K562 (cell line): Measurements from ENCODE around the gene SOHLH1. TPM values are rescaled to one million over a fixed set of nuclear protein-coding genes. Genes with fewer than 3 reads are reported as not detected.

ENCODE experiments used
- ATAC-seq: fragments of 200-7000 bp; cut with Tn5 transposase; 3 replicates; pipeline ENCODE4 v1.9.1; 2020; ENCODE audit warnings: moderate library complexity
- BruUV-seq: library from RNA; stranded (reverse); fragments of 400-500 nt; replicated peaks from 2 replicates; lab custom pipeline; 2021; lab: Mats Ljungman, UMichigan
- CTCF ChIA-PET: fragments of 300-600 bp; formaldehyde crosslinking; extraction: SDS; loops from one replicate; lab custom pipeline; 2021; ENCODE audit warnings: low intra/inter-chr PET ratio; lab: Yijun Ruan, JAX
- POLR2A ChIA-PET: fragments of 300-600, 350-650 bp; sonication (Branson Sonifier 250); formaldehyde crosslinking; extraction: SDS; loops from one replicate; lab custom pipeline; 2021; ENCODE audit warnings: antibody characterized with exemption, inconsistent platforms; lab: Yijun Ruan, JAX
- DNase-seq, 4 experiments: peaks; one replicate each; pipeline versions ENCODE4 v3.0.0 to v3.0.0-alpha.2; 2011 to 2018; ENCODE audit warnings: low spot score in 3 of 4, mixed read lengths in 3 of 4; ENCODE audit errors: extremely low read depth in 1 of 4
- FAIRE-seq: peaks from 2 replicates; lab custom pipeline; 2011; peaks lifted over from hg19 to GRCh38; lab: Jason Lieb, UNC
- H2AFZ ChIP-seq: 2 replicates; pipeline ENCODE4 v1.6.0; 2011; ENCODE audit warnings: low read depth, low read length, control low read depth, inconsistent platforms
- H3K27ac ChIP-seq: fragments of 200-600 bp; 3 replicates; pipeline ENCODE4 v1.8.0; 2011; ENCODE audit warnings: low read depth, mild to moderate bottlenecking, control low read depth, inconsistent platforms, low read length, moderate library complexity, mixed read lengths; ENCODE audit errors: extremely low read depth
- H3K27me3 ChIP-seq, 2 experiments: fragments of 300-600 bp in 1 of 2; 2 replicates in 1 of 2; 3 replicates in 1 of 2; pipeline versions ENCODE4 v1.6.0 to v1.8.0; 2011; ENCODE audit warnings: inconsistent platforms in 2 of 2, low read length in 2 of 2, mild to moderate bottlenecking in 1 of 2, mixed read lengths in 1 of 2, moderate library complexity in 1 of 2; ENCODE audit not compliant: control insufficient read depth in 2 of 2, insufficient read depth in 2 of 2
- H3K36me3 ChIP-seq: fragments of 300-600 bp; 3 replicates; pipeline ENCODE4 v1.8.0; 2011; ENCODE audit warnings: mild to moderate bottlenecking, low read length, inconsistent platforms; ENCODE audit not compliant: control insufficient read depth, insufficient read depth
- H3K4me1 ChIP-seq, 2 experiments: fragments of 200-600 bp in 1 of 2; replicated peaks in 1 of 2; 2 replicates in 1 of 2; 3 replicates in 1 of 2; pipeline versions ENCODE4 v1.5.1 to v1.8.0; 2011; ENCODE audit warnings: inconsistent platforms in 2 of 2, low read length in 2 of 2, mild to moderate bottlenecking in 1 of 2, mixed read lengths in 1 of 2, moderate library complexity in 1 of 2; ENCODE audit not compliant: control insufficient read depth in 2 of 2, insufficient read depth in 2 of 2
- H3K4me2 ChIP-seq: 2 replicates; pipeline ENCODE4 v1.6.1; 2011; ENCODE audit warnings: low read length, control low read depth, inconsistent platforms, mixed read lengths; ENCODE audit not compliant: insufficient read depth
- H3K4me3 ChIP-seq: fragments of 200-600 bp; sonication (generic), shearing (Covaris generic); 2 replicates; pipeline ENCODE4 v1.5.1; 2016; ENCODE audit warnings: control low read depth, inconsistent platforms
- H3K79me2 ChIP-seq: fragments of 200-600 bp; 3 replicates; pipeline ENCODE4 v1.8.0; 2011; ENCODE audit warnings: low read length, inconsistent platforms; ENCODE audit not compliant: control insufficient read depth, insufficient read depth
- H3K9ac ChIP-seq, 2 experiments: 2 replicates each; pipeline versions ENCODE4 v1.6.0 to v1.6.1; 2011; ENCODE audit warnings: low read depth in 2 of 2, low read length in 2 of 2, control low read depth in 1 of 2, inconsistent platforms in 1 of 2, mild to moderate bottlenecking in 1 of 2, mixed read lengths in 1 of 2; ENCODE audit not compliant: insufficient read depth in 1 of 2
- H3K9me1 ChIP-seq: one replicate; pipeline ENCODE4 v1.6.0; 2011; ENCODE audit warnings: inconsistent platforms, mild to moderate bottlenecking, low read length, moderate library complexity; ENCODE audit not compliant: control insufficient read depth, insufficient read depth
- H3K9me3 ChIP-seq: replicated peaks from 2 replicates; pipeline ENCODE4 v1.5.1; 2011; ENCODE audit warnings: low read depth, low read length, inconsistent platforms; ENCODE audit not compliant: control insufficient read depth, insufficient read depth
- H4K20me1 ChIP-seq: replicated peaks from 2 replicates; pipeline ENCODE4 v1.6.1; 2011; ENCODE audit warnings: low read length, inconsistent platforms, mixed read lengths; ENCODE audit not compliant: control insufficient read depth, insufficient read depth
- DNMT1 ChIP-seq: fragments of 450-650 bp; IDR thresholded peaks from 2 replicates; pipeline ENCODE4 v1.6.1; 2016; ENCODE audit warnings: antibody characterized with exemption, mild to moderate bottlenecking
- FOXP1 ChIP-seq: sonication (generic); formaldehyde crosslinking; IDR thresholded peaks from 2 replicates; pipeline ENCODE4 v1.8.0; 2022; ENCODE audit warnings: mild to moderate bottlenecking, missing genetic modification reagents
- GABPB2 ChIP-seq: fragments of 250-450 bp; sonication (Bioruptor Pico); conservative IDR thresholded peaks from 2 replicates; pipeline ENCODE4 v1.5.1; 2021; ENCODE audit warnings: mild to moderate bottlenecking
- HDAC3 ChIP-seq: fragments of 450-650 bp; IDR thresholded peaks from 2 replicates; pipeline ENCODE4 v1.6.1; 2018; ENCODE audit warnings: borderline replicate concordance, mild to moderate bottlenecking, moderate library complexity; ENCODE audit not compliant: partially characterized antibody
- MEF2D ChIP-seq: conservative IDR thresholded peaks from 2 replicates; pipeline ENCODE4 v1.6.1; 2016; ENCODE audit warnings: low read depth, missing genetic modification characterization, missing compliant biosample characterization
- MXI1 ChIP-seq: IDR thresholded peaks from 2 replicates; pipeline ENCODE4 v1.6.1; 2011; ENCODE audit warnings: low read depth, mild to moderate bottlenecking, improper control_type of control experiment, low read length
- RAD51 ChIP-seq: fragments of 450-650 bp; IDR thresholded peaks from 2 replicates; pipeline ENCODE4 v1.7.1; 2016; ENCODE audit warnings: low read depth, mild to moderate bottlenecking, borderline replicate concordance
- RNF219 ChIP-seq: fragments of 250-450 bp; sonication (Bioruptor Pico); IDR thresholded peaks from 2 replicates; pipeline ENCODE4 v1.5.0; 2022; ENCODE audit warnings: mild to moderate bottlenecking
- SMAD3 ChIP-seq: fragments of 450-650 bp; formaldehyde crosslinking; conservative IDR thresholded peaks from 2 replicates; pipeline ENCODE4 v1.4.0; 2020; ENCODE audit warnings: mild to moderate bottlenecking
- THRAP3 ChIP-seq: fragments of 450-650 bp; IDR thresholded peaks from 2 replicates; pipeline ENCODE4 v1.6.1; 2016; ENCODE audit warnings: mild to moderate bottlenecking, inconsistent platforms, borderline replicate concordance
- ZBTB5 ChIP-seq: fragments of 450-650 bp; IDR thresholded peaks from 2 replicates; pipeline ENCODE4 v1.6.1; 2017; ENCODE audit warnings: antibody characterized with exemption
- ZFPM2 ChIP-seq: fragments of 250-450 bp; sonication (Bioruptor Pico); IDR thresholded peaks from 2 replicates; pipeline ENCODE4 v1.5.1; 2022; ENCODE audit warnings: mild to moderate bottlenecking
- ZNF224 ChIP-seq: sonication (generic); formaldehyde crosslinking; IDR thresholded peaks from 2 replicates; pipeline ENCODE4 v1.8.0; 2022; ENCODE audit warnings: mild to moderate bottlenecking, missing genetic modification reagents
- ZNF41 ChIP-seq: fragments of 250-450 bp; sonication (Bioruptor Pico); conservative IDR thresholded peaks from 2 replicates; pipeline ENCODE4 v1.4.0; 2020; ENCODE audit warnings: mild to moderate bottlenecking
- ZNF586 ChIP-seq: fragments of 450-650 bp; formaldehyde crosslinking; conservative IDR thresholded peaks from 2 replicates; pipeline ENCODE4 v1.4.0; 2020; ENCODE audit warnings: mild to moderate bottlenecking, moderate library complexity
- ZNF717 ChIP-seq: fragments of 250-450 bp; sonication (Bioruptor Pico); IDR thresholded peaks from 2 replicates; pipeline ENCODE4 v1.5.0; 2021
- WGBS: fragments of 100-300 bp; shearing (Covaris generic); methylation state at CpG from one replicate; pipeline ENCODE4 v1.1.6; 2016; ENCODE audit warnings: low coverage, mixed read lengths; ENCODE audit not compliant: insufficient coverage; ENCODE audit errors: missing lambda C conversion rate; 5-methylcytosine and 5-hydroxymethylcytosine counted together
- in situ Hi-C: fragments of 300-500 bp; cut with MboI; formaldehyde crosslinking; loops from 4 replicates; pipeline ENCODE4 v1.15.0; 2018; ENCODE audit warnings: inconsistent platforms, mixed read lengths
- intact Hi-C: fragments of 100-400 bp; cut with micrococcal nuclease; formaldehyde crosslinking; loops from 2 replicates; pipeline ENCODE4 v1.14.2; 2022
- polyA plus RNA-seq, 8 experiments: library from polyadenylated mRNA; depleted of rRNA in 4 of 8; stranded (reverse) in 5 of 8; unstranded in 3 of 8; fragments of >200 nt; fragmentation: Nextera tagmentation in 2 of 8; fragmentation: Illumina TruSeq in 1 of 8; extraction: Ambion mirVana in 2 of 8; extraction: Trizol in 1 of 8; gene quantifications; 2 replicates each; pipeline versions ENCODE4 v1.2.1 to v1.2.3, GENCODE V29; 2011 to 2014; ENCODE audit warnings: inconsistent platforms in 1 of 8, missing spikeins in 1 of 8
- total RNA-seq, 7 experiments: library from RNA; depleted of rRNA in 6 of 7; stranded (reverse); fragments of >200 nt in 6 of 7; fragmentation: Illumina TruSeq in 2 of 7; extraction: Trizol in 2 of 7; gene quantifications; 2 replicates each; pipeline versions ENCODE4 v1.2.1 to v1.2.3, GENCODE V29; 2011 to 2021; ENCODE audit warnings: low replicate concordance in 1 of 7

Gene SOHLH1
- total and polyA plus RNA-seq, 9 of the 15 experiments (the other 6 are each of a cell fraction or from before 2014, with no cell fraction given) = 0.17 to 0.41 (median 0.29) TPM; not detected in 6

DNA sequence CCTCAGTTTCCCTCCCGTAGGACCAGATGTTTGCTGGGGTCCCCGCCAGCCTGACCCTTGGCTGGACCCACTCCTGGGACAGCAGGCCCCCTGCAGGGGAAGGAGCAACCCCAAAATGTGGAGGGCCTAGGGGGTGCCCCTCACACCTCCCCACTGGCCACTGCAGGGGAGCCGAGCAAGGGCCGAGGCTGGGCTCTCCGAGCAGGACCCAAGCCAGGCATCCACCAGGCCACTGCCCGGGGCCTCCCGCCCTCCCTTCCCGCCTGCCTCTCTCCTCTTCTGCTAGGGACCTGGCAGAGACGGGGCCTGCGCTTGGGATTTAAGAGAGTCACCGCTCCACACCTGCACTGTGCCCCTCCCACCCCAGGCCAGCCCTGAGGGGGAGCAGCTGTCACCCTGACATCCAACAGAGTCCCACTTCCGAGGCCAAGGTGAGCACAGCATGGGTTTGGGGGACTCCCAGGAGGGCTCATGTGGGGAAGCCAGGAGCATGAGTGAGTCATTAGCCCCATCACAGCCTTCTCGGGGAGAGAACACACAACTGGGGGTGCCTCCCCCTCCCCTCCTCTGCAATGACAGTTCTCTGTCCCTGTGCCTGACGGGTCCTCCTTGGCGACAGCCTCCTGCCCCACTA, 15.8 kb downstream of the SOHLH1 start (continued):
- TF ChIP-seq ZBTB5 (no peak), GABPB2 (CRISPR knock-in tag) (no peak), MXI1 (no peak), ZFPM2 (CRISPR knock-in tag) (no peak), RNF219 (CRISPR knock-in tag) (no peak)
- TF ChIP-seq, all 486 proteins: peak for 0

- H3K4me2 ChIP-seq = no peak overlapping the region; the same call in 1 of the 2 replicates
- H3K27ac ChIP-seq = no peak overlapping the region
- H3K9me3 ChIP-seq = no peaks in the 10 kb centered on the region
- H3K79me2 ChIP-seq = no peaks in the 10 kb centered on the region
- BruUV-seq = no TSS peak
- in situ Hi-C loops = no loop called here
- intact Hi-C loops = loop anchor here (10.0 kb wide), 1 partner anchor 76 kb away; no protein-coding TSS in a partner anchor
- FAIRE-seq = no peak
- no peak overlapping the region for H3K9ac ChIP-seq
- DNase-seq = no peak
- peaks cover 19 to 54% of the 10 kb centered on the region in 2 experiments for H3K27me3 ChIP-seq
- H3K9me1 ChIP-seq = peaks cover 3% of the 10 kb centered on the region
- WGBS = 0% methylated on average over 5 of the region's 5 CpGs
- ChIA-PET CTCF (no interaction called here), POLR2A (interaction anchor here (0.7 to 1.0 kb wide), 2 partner anchors 23 to 207 kb away, joined by 3 to 4 read pairs; no protein-coding TSS in a partner anchor)
- H3K4me1 ChIP-seq = peaks cover 0 to 12% of the 10 kb centered on the region in 2 experiments; a peak in 3 of 5 replicates
- no peak overlapping the region for H2AFZ ChIP-seq
- H3K36me3 ChIP-seq = no peaks in the 10 kb centered on the region
- ATAC-seq = no peak
- H4K20me1 ChIP-seq = peaks cover 4% of the 10 kb centered on the region; the same call in 1 of the 2 replicates
- H3K4me3 ChIP-seq = no peak overlapping the region
- TF ChIP-seq MEF2D (no peak), DNMT1 (no peak), HDAC3 (no peak), RAD51 (no peak), THRAP3 (no peak), ZNF41 (CRISPR knock-in tag) (no peak), ZNF717 (CRISPR knock-in tag) (no peak), ZNF224 (no peak), ZNF586 (CRISPR knock-in tag) (no peak), FOXP1 (CRISPR knock-in tag) (no peak), ZFPM2 (CRISPR knock-in tag) (no peak), SMAD3 (CRISPR knock-in tag) (no peak)
These were observed 18.1 kb downstream of the SOHLH1 start for GRCh38 chr9:135681161-135681560.
